Activated naive CD4-positive, alpha-beta T cell treated with Interleukin-2 at 50 U/mL for 16 hours (primary cell): Measurements from ENCODE around the gene MAP2.

ENCODE experiments used
- DNase-seq: peaks from one replicate; pipeline ENCODE4 v3.0.0-alpha.2; 2020

Gene MAP2

GRCh38 chr2:209741953-209742352, 318.1 kb downstream of the MAP2 start:
- DNase-seq, result no peak

- no peak for DNase-seq
Measured at GRCh38 chr2:209753020-209753419, 329.2 kb downstream of the MAP2 start.

- no peak for DNase-seq
Measured at GRCh38 chr2:209757163-209757562, 333.3 kb downstream of the MAP2 start.

- no peak for DNase-seq
Measured at GRCh38 chr2:209761566-209761965, 337.7 kb downstream of the MAP2 start.

GRCh38 chr2:209762563-209762962, 338.7 kb downstream of the MAP2 start:
- DNase-seq, result no peak

- no peak for DNase-seq
Measured at GRCh38 chr2:209763106-209763505, 339.3 kb downstream of the MAP2 start.

DNA sequence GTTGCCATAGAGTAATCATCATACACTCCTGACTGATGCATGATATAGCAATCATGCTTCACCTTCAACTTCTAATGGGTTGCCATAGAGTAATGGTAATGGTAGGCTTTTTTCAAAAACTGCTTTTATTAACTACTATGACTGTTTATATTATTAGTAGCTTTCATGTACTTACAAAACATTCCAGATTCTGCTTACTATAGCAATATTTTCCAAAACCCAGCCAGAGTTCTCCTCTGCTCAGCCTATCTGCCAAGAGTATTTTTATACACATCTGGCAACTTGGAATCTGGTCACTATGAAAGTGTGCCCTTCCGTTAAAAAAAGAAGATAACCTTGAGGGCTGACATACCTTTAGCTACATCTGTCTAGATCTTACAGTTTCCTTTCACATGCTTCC, 342.8 kb downstream of the MAP2 start:
- DNase-seq, result no peak

DNA sequence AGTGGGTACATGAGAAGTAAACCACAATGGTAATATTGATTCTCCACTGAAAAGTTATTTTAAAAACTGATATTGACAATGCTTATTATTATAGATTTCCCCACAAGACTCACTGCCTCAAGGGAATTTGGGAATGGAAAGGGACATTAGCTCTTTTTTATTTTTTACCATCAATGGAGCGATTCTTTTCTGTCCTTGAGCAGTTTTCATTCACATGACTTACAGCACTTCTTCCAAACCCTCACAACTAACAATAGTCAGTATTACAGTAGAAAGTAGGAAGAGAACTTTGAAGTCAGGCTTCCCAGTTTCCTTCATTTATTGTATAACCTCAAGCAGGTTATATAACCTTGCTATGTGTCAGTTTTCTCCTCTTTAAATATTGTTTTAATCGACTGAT, 343.5 kb downstream of the MAP2 start:
- no peak for DNase-seq

DNA sequence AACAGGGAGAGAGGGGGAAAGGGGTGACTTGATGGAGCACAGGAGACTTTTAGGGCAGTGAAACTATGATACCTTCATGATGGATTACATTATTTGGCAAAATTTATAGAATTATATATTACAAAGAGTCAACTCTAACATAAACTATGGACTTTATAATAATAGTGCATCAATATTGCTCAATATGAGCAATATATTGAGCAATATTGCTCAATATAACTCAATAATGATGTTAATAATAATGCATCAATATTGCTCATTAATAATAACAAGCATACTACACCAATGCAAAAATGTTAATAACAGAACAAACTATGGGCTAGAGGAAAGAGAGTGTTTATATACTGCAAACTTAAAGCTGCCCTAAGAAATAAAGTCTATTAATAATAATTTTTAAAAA, 344.7 kb downstream of the MAP2 start:
- no peak for DNase-seq

DNA sequence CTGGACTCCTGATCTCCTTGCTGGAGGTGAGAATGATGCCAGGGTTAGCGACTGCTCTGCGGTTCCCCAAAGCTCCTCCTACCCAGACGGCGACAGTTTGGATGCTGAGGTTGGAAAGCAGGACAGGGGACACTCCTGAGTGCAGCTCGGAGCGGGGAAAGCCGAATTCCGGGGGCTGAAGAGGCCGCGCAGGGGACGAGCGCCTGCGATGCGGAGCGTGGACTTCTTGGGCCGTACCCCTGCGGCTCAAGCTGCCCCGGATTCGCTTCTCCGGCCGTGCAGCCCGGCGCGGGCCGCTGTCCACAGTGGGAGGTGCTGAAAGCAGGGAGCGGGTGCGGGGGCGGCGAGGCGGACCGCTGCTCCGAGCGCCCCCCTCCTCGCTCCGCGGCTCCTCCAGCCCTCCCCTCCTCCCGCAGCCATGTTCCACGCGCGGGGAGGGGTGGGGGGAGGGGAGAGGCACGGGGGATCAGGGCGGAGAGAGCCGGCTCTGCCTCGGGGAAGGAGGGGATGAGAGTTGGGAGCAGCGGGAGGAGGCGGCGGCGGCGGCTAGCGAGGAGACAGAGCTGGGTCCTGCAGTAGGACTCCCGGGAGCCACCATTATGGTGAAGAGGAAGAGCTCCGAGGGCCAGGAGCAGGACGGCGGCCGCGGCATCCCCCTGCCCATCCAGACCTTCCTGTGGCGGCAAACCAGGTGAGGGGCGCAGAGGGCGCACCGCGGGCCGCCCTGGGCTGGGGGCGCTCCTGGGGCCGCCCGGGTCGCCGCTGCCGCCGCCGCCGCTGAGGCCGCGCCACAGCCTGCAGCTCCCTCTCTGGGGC, 347.8 kb downstream of the MAP2 start, which contains the start of gene UNC80:
Gene UNC80 (plus strand): TSS at position 359 of the 816 bp plus-strand sequence. CDS start 241 bp downstream, at position 600.
- peak; percentile 5 for DNase-seq

DNA sequence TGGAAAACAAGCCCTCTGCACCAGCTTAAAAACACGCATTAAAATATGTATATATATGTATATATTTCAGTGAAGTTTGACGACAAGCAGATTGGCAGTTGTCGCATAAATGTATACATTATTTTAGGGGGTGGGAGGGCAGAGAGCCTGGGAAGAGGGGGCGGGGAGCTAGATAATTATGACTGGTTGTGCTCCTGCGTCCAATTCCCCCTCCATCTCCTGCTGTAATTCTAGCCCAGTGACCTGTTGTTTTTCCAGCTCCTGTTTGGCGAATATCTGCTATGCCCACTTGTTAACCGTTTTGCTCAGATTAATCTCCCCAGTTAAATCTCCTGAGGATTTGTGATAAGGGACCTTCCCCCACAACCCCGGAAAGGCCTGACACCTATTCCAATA, 348.4 kb downstream of the MAP2 start:
- DNase-seq, result no peak

- DNase-seq, result no peak
Measured at GRCh38 chr2:209773377-209773776, 349.5 kb downstream of the MAP2 start.
